Bronchial epithelial cell (primary cell): Measurements from ENCODE around the gene RAMACL. TPM values are rescaled to one million over a fixed set of nuclear protein-coding genes. Genes with fewer than 3 reads are reported as not detected.
"Not testable (repeated sequence)": the region's sequence is repeated elsewhere in the genome, so short reads cannot be mapped to it uniquely, and the experiment has no call there.

Experiments
- DNase-seq: peaks from one replicate; pipeline ENCODE4 v3.0.0-alpha.2; 2010; ENCODE audit warnings: low read depth
- FAIRE-seq: peaks from 2 replicates; lab custom pipeline; 2011; peaks lifted over from hg19 to GRCh38; lab: Jason Lieb, UNC
- H3K27me3 ChIP-seq: 2 replicates; pipeline ENCODE4 v1.5.1; 2011; ENCODE audit warnings: low read length; ENCODE audit not compliant: control insufficient read depth, insufficient read depth
- H3K36me3 ChIP-seq: 2 replicates; pipeline ENCODE4 v1.5.1; 2011; ENCODE audit warnings: low read length; ENCODE audit not compliant: control insufficient read depth, insufficient read depth
- H3K4me3 ChIP-seq: 2 replicates; pipeline ENCODE4 v1.5.1; 2011; ENCODE audit warnings: mild to moderate bottlenecking, low read depth, low read length, control low read depth
- CTCF ChIP-seq: IDR thresholded peaks from 2 replicates; pipeline ENCODE4 v1.5.1; 2011; ENCODE audit warnings: mild to moderate bottlenecking, moderate library complexity, low read length, control low read depth, inconsistent platforms; ENCODE audit not compliant: insufficient read depth, severe bottlenecking
- total RNA-seq: library from RNA; depleted of rRNA; stranded (reverse); fragments of >200 nt; gene quantifications from 2 replicates; pipeline ENCODE4 v1.2.1, GENCODE V29; 2014

RAMACL gene
- 1.6 and 1.7 TPM in 2 replicates for total RNA-seq

- Histone ChIP-seq H3K27me3 (no peaks in the 10 kb centered on the region), H3K4me3 (no peak within 1 kb of the TSS), H3K36me3 (no peaks in the 10 kb centered on the region)
- FAIRE-seq (no peak), DNase-seq (peak; percentile 65)
- TF ChIP-seq CTCF, result no peak
Observed at GRCh38 chr6:166586424-166587156, at the start of gene RAMACL. TSS of gene RAMACL (minus strand) at chr6:166586678. CDS start at chr6:166586477, 201 bp downstream.

GRCh38 chr6:166635013-166635970 is 48.8 kb upstream of the RAMACL start:
- Histone ChIP-seq H3K27me3 (peaks cover 3% of the 10 kb centered on the region), H3K36me3 (no peaks in the 10 kb centered on the region), H3K4me3 (no peak overlapping the region)
- no peak for FAIRE-seq
- no peak for DNase-seq
- no peak for TF ChIP-seq CTCF

- not testable (repeated sequence) for H3K36me3 ChIP-seq, FAIRE-seq, H3K27me3 ChIP-seq, DNase-seq, H3K4me3 ChIP-seq
Observed at GRCh38 chr6:166634581-166634980, 48.1 kb upstream of the RAMACL start.

GRCh38 chr6:166633732-166634535 is 47.5 kb upstream of the RAMACL start:
- no peak for TF ChIP-seq CTCF
- no peaks in the 10 kb centered on the region for H3K27me3 ChIP-seq
- no peak overlapping the region for H3K4me3 ChIP-seq
- FAIRE-seq (no peak), DNase-seq (no peak)
- no peaks in the 10 kb centered on the region for H3K36me3 ChIP-seq

- H3K4me3 ChIP-seq, result no peak overlapping the region
- no peaks in the 10 kb centered on the region for H3K36me3 ChIP-seq
- no peak for TF ChIP-seq CTCF
- DNase-seq (no peak), FAIRE-seq (no peak)
- H3K27me3 ChIP-seq, result no peaks in the 10 kb centered on the region
Observed at GRCh38 chr6:166632731-166633130, 46.3 kb upstream of the RAMACL start.

GRCh38 chr6:166630462-166630861 is 44.0 kb upstream of the RAMACL start:
- TF ChIP-seq CTCF, result no peak
- no peak for FAIRE-seq
- Histone ChIP-seq H3K27me3 (no peaks in the 10 kb centered on the region), H3K36me3 (no peaks in the 10 kb centered on the region), H3K4me3 (no peak overlapping the region)
- DNase-seq, result no peak
